ENCODE measurements around the gene FBXO9.

Gene FBXO9

GRCh38 chr6:53119772-53120409 lies 54.7 kb downstream of the FBXO9 start:
- no peak overlapping the region for H3K4me2 ChIP-seq (ENCODE audit: low read length)
- no peaks in the 10 kb centered on the region for H3K9me3 ChIP-seq (ENCODE audit: control insufficient read depth, insufficient read depth, low read length)
- TF ChIP-seq EZH2phosphoT487 (IDR thresholded peaks at IDR 0.05; ENCODE audit: borderline replicate concordance, low read length) (no peak), CTCF (IDR thresholded peaks at IDR 0.05; ENCODE audit: low read depth, low read length, poor library complexity, severe bottlenecking) (no peak)
- H3K4me1 ChIP-seq (ENCODE audit: control insufficient read depth, low read length), result peaks cover 10% of the 10 kb centered on the region
- no peaks in the 10 kb centered on the region for H3K36me3 ChIP-seq (ENCODE audit: control insufficient read depth, low read length)
- no peaks in the 10 kb centered on the region for H3F3A ChIP-seq (ENCODE audit: control insufficient read depth, insufficient read depth)
- no peak overlapping the region for H3K27ac ChIP-seq (ENCODE audit: low read depth, low read length)
- H3K27me3 ChIP-seq (ENCODE audit: control insufficient read depth, low read length), result peaks cover 9% of the 10 kb centered on the region
- no peak overlapping the region for H3K4me3 ChIP-seq (ENCODE audit: low read length)
- no peaks in the 10 kb centered on the region for H3K79me2 ChIP-seq (ENCODE audit: control insufficient read depth, low read length)
- H4K20me1 ChIP-seq (ENCODE audit: control insufficient read depth, insufficient read depth, low read depth, low read length), result no peaks in the 10 kb centered on the region
- no peaks in the 10 kb centered on the region for H3K9me2 ChIP-seq (replicated peaks; ENCODE audit: control insufficient read depth, low read length)

- TF ChIP-seq EZH2phosphoT487 (IDR thresholded peaks at IDR 0.05; ENCODE audit: borderline replicate concordance, low read length), result no peak
- TF ChIP-seq CTCF (IDR thresholded peaks at IDR 0.05; ENCODE audit: low read depth, low read length, poor library complexity, severe bottlenecking), result no peak
Measured at GRCh38 chr6:53124131-53124800, 59.1 kb downstream of the FBXO9 start.

GRCh38 chr6:53125276-53125675 lies 60.1 kb downstream of the FBXO9 start:
- TF ChIP-seq EZH2phosphoT487 (IDR thresholded peaks at IDR 0.05; ENCODE audit: borderline replicate concordance, low read length) (no peak), CTCF (IDR thresholded peaks at IDR 0.05; ENCODE audit: low read depth, low read length, poor library complexity, severe bottlenecking) (no peak)

More at GRCh38 chr6:53124131-53124800, 59.1 kb downstream of the FBXO9 start:
- H3K4me2 ChIP-seq (ENCODE audit: low read length), result no peak overlapping the region
- H3K36me3 ChIP-seq (ENCODE audit: control insufficient read depth, low read length), result no peaks in the 10 kb centered on the region
- H3K27me3 ChIP-seq (ENCODE audit: control insufficient read depth, low read length), result peaks cover 23% of the 10 kb centered on the region
- no peaks in the 10 kb centered on the region for H3K9me3 ChIP-seq (ENCODE audit: control insufficient read depth, insufficient read depth, low read length)
- no peak overlapping the region for H3K27ac ChIP-seq (ENCODE audit: low read depth, low read length)
- no peaks in the 10 kb centered on the region for H3K9me2 ChIP-seq (replicated peaks; ENCODE audit: control insufficient read depth, low read length)
- H3F3A ChIP-seq (ENCODE audit: control insufficient read depth, insufficient read depth), result no peaks in the 10 kb centered on the region
- H3K4me1 ChIP-seq (ENCODE audit: control insufficient read depth, low read length), result peaks cover 10% of the 10 kb centered on the region
- no peak overlapping the region for H3K4me3 ChIP-seq (ENCODE audit: low read length)
- H3K79me2 ChIP-seq (ENCODE audit: control insufficient read depth, low read length), result no peaks in the 10 kb centered on the region
- H4K20me1 ChIP-seq (ENCODE audit: control insufficient read depth, insufficient read depth, low read depth, low read length), result no peaks in the 10 kb centered on the region

More at GRCh38 chr6:53125276-53125675, 60.1 kb downstream of the FBXO9 start:
- Histone ChIP-seq H3K27me3 (ENCODE audit: control insufficient read depth, low read length) (peaks cover 17% of the 10 kb centered on the region), H3K36me3 (ENCODE audit: control insufficient read depth, low read length) (no peaks in the 10 kb centered on the region), H3K4me2 (ENCODE audit: low read length) (no peak overlapping the region), H3K79me2 (ENCODE audit: control insufficient read depth, low read length) (no peaks in the 10 kb centered on the region), H4K20me1 (ENCODE audit: control insufficient read depth, insufficient read depth, low read depth, low read length) (no peaks in the 10 kb centered on the region), H3K27ac (ENCODE audit: low read depth, low read length) (no peak overlapping the region), H3K9me3 (ENCODE audit: control insufficient read depth, insufficient read depth, low read length) (no peaks in the 10 kb centered on the region), H3F3A (ENCODE audit: control insufficient read depth, insufficient read depth) (no peaks in the 10 kb centered on the region), H3K4me1 (ENCODE audit: control insufficient read depth, low read length) (peaks cover 10% of the 10 kb centered on the region), H3K9me2 (replicated peaks; ENCODE audit: control insufficient read depth, low read length) (no peaks in the 10 kb centered on the region), H3K4me3 (ENCODE audit: low read length) (no peak overlapping the region)
